GM12878 (cell line): ENCODE data around the gene RASSF6. TPM values are rescaled to one million over a fixed set of nuclear protein-coding genes. Genes with fewer than 3 reads are reported as not detected.

ENCODE experiments used
- ATAC-seq: fragments of 200-7000 bp; cut with Tn5 transposase; 3 replicates; pipeline ENCODE4 v1.9.1; 2020; ENCODE audit warnings: mild to moderate bottlenecking, moderate library complexity
- BruUV-seq: library from RNA; stranded (reverse); fragments of 400-500 nt; replicated peaks from 2 replicates; lab custom pipeline; 2021; lab: Mats Ljungman, UMichigan
- CTCF ChIA-PET: fragments of 300-600 bp; sonication (Branson Sonifier 250); formaldehyde crosslinking; extraction: SDS; loops from one replicate; lab custom pipeline; 2021; ENCODE audit warnings: inconsistent platforms; lab: Yijun Ruan, JAX
- POLR2A ChIA-PET: fragments of 350-600 bp; formaldehyde crosslinking; extraction: SDS; loops from one replicate; lab custom pipeline; 2021; ENCODE audit warnings: inconsistent platforms; lab: Charles Lee
- RAD21 ChIA-PET: fragments of 300-600 bp; sonication (Branson Sonifier 250); formaldehyde crosslinking; loops from one replicate; lab custom pipeline; 2023; ENCODE audit warnings: antibody characterized with exemption; ENCODE audit not compliant: unreplicated experiment; lab: Charles Lee
- SMC1A ChIA-PET: fragments of 300-600 bp; sonication (Branson Sonifier 250); formaldehyde crosslinking; loops from one replicate; lab custom pipeline; 2023; ENCODE audit not compliant: unreplicated experiment, uncharacterized antibody; lab: Charles Lee
- DNase-seq: peaks from one replicate; pipeline ENCODE4 v3.0.0-alpha.2; 2011; ENCODE audit warnings: low read depth, low spot score
- FAIRE-seq: peaks from 3 replicates; lab custom pipeline; 2011; peaks lifted over from hg19 to GRCh38; lab: Jason Lieb, UNC
- H2AFZ ChIP-seq: 2 replicates; pipeline ENCODE4 v1.6.0; 2011; ENCODE audit warnings: low read depth, low read length, control low read depth; ENCODE audit not compliant: control insufficient read depth
- H3K27ac ChIP-seq: 2 replicates; pipeline ENCODE4 v1.5.1; 2011; ENCODE audit warnings: control low read depth; ENCODE audit not compliant: control insufficient read depth, insufficient read depth
- H3K27me3 ChIP-seq, 2 experiments: replicated peaks in 1 of 2; 2 replicates each; pipeline versions ENCODE4 v1.6.0 to v1.6.1; 2011; ENCODE audit warnings: low read length in 1 of 2; ENCODE audit not compliant: control insufficient read depth in 2 of 2, insufficient read depth in 2 of 2
- H3K36me3 ChIP-seq, 2 experiments: 2 replicates each; pipeline ENCODE4 v1.5.1; 2011; ENCODE audit warnings: low read length in 1 of 2; ENCODE audit not compliant: control insufficient read depth in 2 of 2, insufficient read depth in 2 of 2
- H3K4me1 ChIP-seq: 2 replicates; pipeline ENCODE4 v1.6.1; 2011; ENCODE audit warnings: mild to moderate bottlenecking, low read length, moderate library complexity, mixed read lengths; ENCODE audit not compliant: control insufficient read depth, insufficient read depth
- H3K4me2 ChIP-seq: 2 replicates; pipeline ENCODE4 v1.6.0; 2011; ENCODE audit warnings: control low read depth; ENCODE audit not compliant: control insufficient read depth, insufficient read depth
- H3K4me3 ChIP-seq: fragments of 200-600 bp; sonication (generic); 2 replicates; pipeline ENCODE4 v1.5.1; 2016
- H3K79me2 ChIP-seq: 2 replicates; pipeline ENCODE4 v1.6.0; 2011; ENCODE audit warnings: low read length; ENCODE audit not compliant: control insufficient read depth, insufficient read depth
- H3K9ac ChIP-seq: 2 replicates; pipeline ENCODE4 v1.8.0; 2011; ENCODE audit warnings: low read length, control low read depth, mixed read lengths; ENCODE audit not compliant: control insufficient read depth, insufficient read depth
- H3K9me3 ChIP-seq: replicated peaks from 3 replicates; pipeline ENCODE4 v1.5.1; 2011; ENCODE audit warnings: mild to moderate bottlenecking, low read length; ENCODE audit not compliant: control insufficient read depth, insufficient read depth
- H4K20me1 ChIP-seq: 2 replicates; pipeline ENCODE4 v1.6.0; 2011; ENCODE audit not compliant: control insufficient read depth, insufficient read depth
- ATF3 ChIP-seq: IDR thresholded peaks from 2 replicates; pipeline ENCODE4 v1.6.1; 2011; ENCODE audit warnings: low read depth, mild to moderate bottlenecking, low read length, moderate library complexity, borderline replicate concordance; ENCODE audit errors: extremely low read depth
- CEBPZ ChIP-seq: fragments of 150-350 bp; IDR thresholded peaks from 2 replicates; pipeline ENCODE4 v1.6.1; 2016; ENCODE audit warnings: low read depth, low read length
- KDM1A ChIP-seq: fragments of 200-600 bp; sonication (generic); IDR thresholded peaks from 2 replicates; pipeline ENCODE4 v1.6.1; 2016; ENCODE audit warnings: borderline replicate concordance
- NFXL1 ChIP-seq: fragments of 450-650 bp; IDR thresholded peaks from 2 replicates; pipeline ENCODE4 v1.6.1; 2017; ENCODE audit warnings: antibody characterized with exemption, mild to moderate bottlenecking, borderline replicate concordance
- POLR2AphosphoS5 ChIP-seq: IDR thresholded peaks from 2 replicates; pipeline ENCODE4 v1.6.1; 2011; ENCODE audit warnings: mild to moderate bottlenecking, low read length, inconsistent platforms
- SREBF2 ChIP-seq: IDR thresholded peaks from 2 replicates; pipeline ENCODE4 v1.6.1; 2012; ENCODE audit warnings: mild to moderate bottlenecking, low read length
- YBX1 ChIP-seq: fragments of 450-650 bp; IDR thresholded peaks from 2 replicates; pipeline ENCODE4 v1.6.1; 2016; ENCODE audit warnings: antibody characterized with exemption
- ZNF207 ChIP-seq: fragments of 450-650 bp; IDR thresholded peaks from 2 replicates; pipeline ENCODE4 v1.6.1; 2014; ENCODE audit warnings: antibody characterized with exemption, mild to moderate bottlenecking, borderline replicate concordance
- WGBS: methylation state at CpG from one replicate; pipeline ENCODE4 v1.1.6; 2016; ENCODE audit warnings: low lambda C conversion rate; ENCODE audit not compliant: insufficient replicate concordance, insufficient coverage; ENCODE audit errors: missing lambda C conversion rate; 5-methylcytosine and 5-hydroxymethylcytosine counted together
- in situ Hi-C: fragments of 300-500 bp; cut with MboI; formaldehyde crosslinking; loops from 9 replicates; pipeline ENCODE4 v1.14.3; 2018; ENCODE audit warnings: mixed read lengths
- intact Hi-C: fragments of 100-400 bp; cut with micrococcal nuclease; formaldehyde crosslinking; loops from one replicate; pipeline ENCODE4 v1.14.2; 2022; ENCODE audit not compliant: unreplicated experiment
- polyA plus RNA-seq, 11 experiments: library from polyadenylated mRNA; depleted of rRNA in 4 of 11; unstranded in 6 of 11; stranded (reverse) in 5 of 11; fragments of >200 nt; fragmentation: Nextera tagmentation in 4 of 11; fragmentation: Illumina TruSeq in 1 of 11; extraction: Ambion mirVana in 4 of 11; extraction: Trizol in 1 of 11; gene quantifications; 1 replicate in 1 of 11; 2 replicates in 10 of 11; pipeline versions ENCODE4 v1.2.1 to v1.2.3, GENCODE V29; 2011 to 2016; ENCODE audit warnings: inconsistent platforms in 2 of 11, missing spikeins in 2 of 11, low read depth in 1 of 11
- total RNA-seq, 4 experiments: library from RNA; depleted of rRNA in 3 of 4; stranded (reverse); fragments of >200 nt in 3 of 4; fragmentation: Illumina TruSeq in 1 of 4; extraction: Trizol in 1 of 4; gene quantifications; 2 replicates each; pipeline versions ENCODE4 v1.2.1 to v1.2.3, GENCODE V29; 2013 to 2021
- TF ChIP-seq, protein P1 (sequence below): fragments of 450-650 bp; IDR thresholded peaks from 2 replicates; pipeline ENCODE4 v1.6.1; 2014; ENCODE audit warnings: mild to moderate bottlenecking

RASSF6 gene
- total and polyA plus RNA-seq, 10 of the 15 experiments (the other 5 are each of a cell fraction or from before 2014, with no cell fraction given), result 0.28 to 2.9 (median 0.54) TPM

DNA sequence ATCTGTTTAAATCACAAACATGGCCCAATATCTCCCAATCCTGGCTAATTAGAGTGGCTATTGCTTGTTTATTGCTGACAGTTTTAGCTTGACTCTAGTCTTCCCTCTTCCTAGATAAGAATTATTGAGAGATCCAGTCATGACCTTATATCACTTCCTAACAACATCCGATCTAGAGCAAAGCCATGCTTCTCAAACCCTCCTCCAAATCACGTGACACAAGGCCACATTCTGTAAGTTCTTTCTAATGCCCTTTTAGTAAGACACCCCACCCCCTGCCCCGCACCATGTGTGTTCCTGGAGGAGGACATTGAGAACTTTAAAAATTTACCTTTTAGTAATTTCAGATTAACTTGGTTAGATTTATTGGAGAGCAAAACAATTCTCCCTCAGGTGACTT lies 40.6 kb upstream of the RASSF6 start:
- no peaks in the 10 kb centered on the region for H3K79me2 ChIP-seq
- no peaks in the 10 kb centered on the region; a peak in 1 of 4 replicates for H3K27me3 ChIP-seq
- no peaks in the 10 kb centered on the region for H3K36me3 ChIP-seq
- no peaks in the 10 kb centered on the region for H3K4me1 ChIP-seq
- no peaks in the 10 kb centered on the region for H4K20me1 ChIP-seq
- no peak overlapping the region for H3K9ac ChIP-seq
- RAD21 ChIA-PET, result interaction anchor here (1.4 to 17.2 kb wide), 3 partner anchors 73 to 474 kb away, joined by 3 to 311 read pairs (median 15); no protein-coding TSS in a partner anchor
- in situ Hi-C loops (loop anchor here (5.0 kb wide), 1 partner anchor 471 kb away; no protein-coding TSS in a partner anchor), intact Hi-C loops (loop anchor here (10.0 kb wide), 1 partner anchor 374 kb away; the partner anchor contains the start of gene CXCL3)
- SMC1A ChIA-PET, result interaction anchor here (0.6 to 11.8 kb wide), 11 partner anchors 8 to 320 kb away, joined by 3 to 112 read pairs (median 5); no protein-coding TSS in a partner anchor
- TF ChIP-seq KDM1A (no peak), POLR2AphosphoS5 (no peak), SREBF2 (no peak), YBX1 (no peak), ATF3 (no peak), NFXL1 (no peak), ZNF207 (no peak), CEBPZ (no peak)
- TF ChIP-seq, protein P1, sequence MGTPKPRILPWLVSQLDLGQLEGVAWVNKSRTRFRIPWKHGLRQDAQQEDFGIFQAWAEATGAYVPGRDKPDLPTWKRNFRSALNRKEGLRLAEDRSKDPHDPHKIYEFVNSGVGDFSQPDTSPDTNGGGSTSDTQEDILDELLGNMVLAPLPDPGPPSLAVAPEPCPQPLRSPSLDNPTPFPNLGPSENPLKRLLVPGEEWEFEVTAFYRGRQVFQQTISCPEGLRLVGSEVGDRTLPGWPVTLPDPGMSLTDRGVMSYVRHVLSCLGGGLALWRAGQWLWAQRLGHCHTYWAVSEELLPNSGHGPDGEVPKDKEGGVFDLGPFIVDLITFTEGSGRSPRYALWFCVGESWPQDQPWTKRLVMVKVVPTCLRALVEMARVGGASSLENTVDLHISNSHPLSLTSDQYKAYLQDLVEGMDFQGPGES, result no peak
- TF ChIP-seq, all 136 proteins: peak for 0
- no peak overlapping the region for H3K27ac ChIP-seq
- DNase-seq (no peak), FAIRE-seq (no peak), ATAC-seq (no peak)
- ChIA-PET POLR2A (no interaction called here), CTCF (interaction anchor here (0.8 to 11.0 kb wide), 10 partner anchors 7 to 475 kb away, joined by 3 to 120 read pairs (median 5); no protein-coding TSS in a partner anchor)
- H3K4me2 ChIP-seq, result no peak overlapping the region
- H2AFZ ChIP-seq, result no peak overlapping the region
- 56% methylated on average over 3 of the region's 3 CpGs for WGBS
- BruUV-seq, result no TSS peak
- no peaks in the 10 kb centered on the region for H3K9me3 ChIP-seq
- no peak overlapping the region for H3K4me3 ChIP-seq
